ENCODE measurements around the gene FUT7. TPM values are rescaled to one million over a fixed set of nuclear protein-coding genes. Genes with fewer than 3 reads are reported as not detected.

FUT7 gene
- total and polyA plus RNA-seq, 9 of the 15 experiments (the other 6 are each of a cell fraction or from before 2014, with no cell fraction given), result not detected

- TF ChIP-seq ZNF318 (IDR thresholded peaks at IDR 0.05; ENCODE audit: borderline replicate concordance in 1 of 2, low read depth in 1 of 2) (no peak), TEAD4 (IDR thresholded peaks at IDR 0.05; ENCODE audit: low read length) (no peak), TEAD4 (CRISPR knock-in tag; IDR thresholded peaks at IDR 0.05; ENCODE audit: borderline replicate concordance) (no peak), KLF16 (IDR thresholded peaks at IDR 0.05) (no peak), CBX1 (IDR thresholded peaks at IDR 0.05; ENCODE audit: low read depth) (no peak), FOXK1 (CRISPR knock-in tag; IDR thresholded peaks at IDR 0.05; ENCODE audit: borderline replicate concordance) (no peak)
Measured at GRCh38 chr9:137030006-137030405, 1.9 kb downstream of the FUT7 start (continued).
